Amygdala (tissue), 56 donors: Measurements from ENCODE around the gene CEP68.
"Not testable (repeated sequence)": the region's sequence is repeated elsewhere in the genome, so short reads cannot be mapped to it uniquely, and the experiment has no call there.

Experiments used
- DNase-seq, 56 donors: peaks; one replicate each; lab custom pipeline; 2025; lab: John Stamatoyannopoulos, UW

The CEP68 gene

DNA sequence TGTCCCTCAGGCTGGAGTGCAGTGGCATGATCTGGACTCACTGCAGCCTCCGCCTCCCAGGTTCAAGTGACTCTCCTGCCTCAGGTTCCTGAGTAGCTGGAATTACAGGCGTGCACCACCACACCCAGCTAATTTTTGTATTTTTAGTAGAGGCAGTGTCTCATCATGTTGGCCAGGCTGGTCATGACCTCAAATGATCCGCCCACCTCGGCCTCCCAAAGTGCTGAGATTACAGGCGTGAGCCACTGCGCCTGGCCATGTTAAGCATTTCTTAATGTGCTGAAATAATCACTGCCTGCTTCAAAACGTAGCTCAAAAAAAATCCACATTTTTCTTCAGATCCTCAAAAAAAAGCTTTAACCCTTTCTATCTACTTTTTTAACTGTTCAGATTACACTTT lies 69.2 kb downstream of the CEP68 start:
- not testable (repeated sequence) for DNase-seq

DNA sequence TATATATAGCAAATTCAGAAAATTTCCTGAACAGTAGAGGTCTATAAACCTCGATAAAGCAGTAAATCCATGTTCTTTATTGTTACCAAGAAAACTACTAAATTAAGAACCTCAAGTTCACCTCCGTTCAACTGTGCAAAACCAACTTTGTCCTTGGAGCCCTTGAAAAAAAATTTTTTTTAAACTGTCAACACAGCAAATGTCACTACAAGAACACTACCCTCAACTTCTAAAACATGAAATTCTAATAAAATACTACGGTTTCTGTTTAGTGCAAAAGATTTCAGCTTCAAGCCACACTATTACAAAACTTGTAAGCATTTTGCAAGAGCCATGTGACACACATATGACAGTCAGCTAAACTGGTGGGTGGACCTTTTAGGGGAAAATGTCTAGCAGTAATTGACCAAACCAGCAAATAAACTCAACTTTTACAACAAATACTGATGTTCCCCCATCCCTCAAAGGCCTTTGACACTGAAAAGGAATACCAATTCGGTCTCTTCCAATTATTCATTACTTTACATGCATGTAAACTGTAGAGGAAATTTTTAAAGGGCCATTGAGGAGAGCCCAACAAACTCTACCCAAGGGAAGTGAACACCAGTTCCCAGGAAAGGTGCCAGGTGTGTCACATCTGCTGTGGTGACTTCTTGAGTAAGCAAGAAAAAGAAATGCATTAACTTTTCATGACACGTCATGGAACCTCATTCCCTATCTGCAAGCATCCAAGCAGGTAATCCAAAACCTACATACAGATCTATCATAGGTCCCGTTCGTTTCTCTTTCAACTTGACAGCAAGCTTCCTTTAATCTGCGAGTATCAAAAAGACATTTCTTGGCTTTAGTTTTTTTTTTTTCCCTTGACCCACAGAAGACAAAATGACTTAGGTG lies 72.3 kb downstream of the CEP68 start:
- DNase-seq = no peak

DNA sequence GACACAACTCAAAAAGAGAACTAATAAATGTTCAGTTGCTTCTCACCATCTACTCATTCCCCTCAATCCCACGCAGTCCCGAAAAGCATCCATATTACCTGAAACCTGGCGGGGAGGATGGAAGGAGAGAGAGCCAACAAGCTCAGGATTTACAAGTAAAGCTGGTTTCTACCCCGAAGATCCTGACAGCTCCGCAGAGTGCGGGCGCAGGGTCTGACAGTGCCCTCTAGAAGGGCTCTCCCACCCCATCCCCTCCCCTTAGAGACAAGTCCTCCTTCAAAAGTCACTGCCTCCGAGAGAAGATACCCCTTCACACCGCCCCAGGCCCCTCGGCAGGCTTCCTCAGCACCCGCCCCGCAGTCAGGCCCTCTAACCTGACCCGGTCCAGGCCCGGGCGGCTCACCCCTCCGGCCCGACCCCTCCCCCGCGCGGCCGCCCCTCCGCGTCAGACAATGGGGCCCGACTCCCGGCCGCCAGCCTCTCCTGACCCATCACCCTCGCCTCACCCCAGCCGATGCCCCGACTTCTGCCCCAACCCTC lies 73.1 kb downstream of the CEP68 start:
- DNase-seq = peak in 30 of 56 donors; percentile 13 to 75 (median 44)

DNA sequence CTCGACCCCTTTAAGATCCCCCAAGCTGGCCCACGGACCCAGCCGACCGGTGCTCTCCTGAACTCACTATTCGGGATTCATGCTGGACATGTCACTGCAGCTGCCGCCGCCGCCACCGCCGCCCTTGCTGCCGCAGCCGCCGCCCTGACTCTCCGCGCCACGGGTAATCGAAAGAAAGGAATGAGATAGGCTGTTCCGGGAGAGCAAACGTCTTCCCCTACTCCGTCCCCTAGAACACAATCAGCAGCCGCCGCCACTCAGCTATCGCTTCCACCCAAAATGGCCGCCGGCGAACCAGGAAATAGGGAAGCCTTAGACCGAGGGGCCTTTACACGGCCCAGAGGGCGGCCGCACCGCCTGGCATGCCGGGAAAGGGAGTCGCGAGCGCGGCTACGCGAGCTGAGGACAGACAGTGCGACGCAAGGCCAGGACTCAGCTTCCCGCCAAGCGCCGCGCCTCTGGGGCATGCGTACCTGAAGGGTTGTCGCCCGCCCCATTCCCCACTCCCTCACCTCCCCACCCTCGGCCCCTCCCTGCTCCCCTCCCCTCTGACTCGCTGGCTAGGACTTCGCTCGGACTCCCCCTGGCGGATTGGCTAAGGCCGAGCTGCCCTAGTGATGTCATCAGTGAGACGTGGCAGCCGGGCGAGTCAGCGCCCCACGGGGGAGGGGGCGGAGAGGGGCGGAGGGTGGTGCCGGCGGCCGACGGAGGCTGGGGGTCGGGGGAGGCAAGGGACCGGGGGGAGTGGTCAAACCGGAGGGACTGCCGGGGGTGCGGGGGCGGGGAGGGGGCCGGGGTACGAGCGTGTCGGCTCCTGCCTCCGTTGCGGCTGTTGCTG lies 73.8 kb downstream of the CEP68 start, which contains the start of gene RAB1A:
RAB1A (minus strand) TSS at position 281 of the 838 bp plus-strand sequence; CDS start at position 90, 191 bp downstream.
- peak; percentile 66 to 100 (median 99) for DNase-seq

DNA sequence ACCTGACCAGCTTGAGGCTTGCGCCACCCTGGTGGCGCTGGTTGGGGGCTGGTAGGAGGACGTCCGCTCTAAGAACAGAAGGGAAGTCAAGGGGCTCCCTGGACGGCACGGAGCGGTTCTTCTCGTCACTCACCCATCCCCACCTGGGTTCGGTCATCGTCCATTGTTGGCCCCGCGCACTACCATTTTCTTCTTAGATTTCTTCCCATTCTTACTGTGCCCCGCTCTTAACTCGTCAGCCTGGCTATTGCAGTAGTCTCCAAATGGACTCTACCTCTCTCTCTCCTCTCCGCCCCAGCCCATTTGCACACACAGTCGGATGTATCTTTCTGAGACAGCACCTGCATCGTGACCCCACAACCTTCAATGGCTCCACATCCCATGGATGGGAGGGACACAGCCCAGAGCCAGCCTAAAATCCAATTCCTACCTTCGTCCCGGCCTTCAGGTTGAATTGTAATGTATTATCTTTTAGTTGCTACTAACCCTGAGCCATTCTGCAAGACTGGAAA lies 74.5 kb downstream of the CEP68 start:
- DNase-seq = peak in 3 of 56 donors; percentile 48 to 62 (median 60)

DNA sequence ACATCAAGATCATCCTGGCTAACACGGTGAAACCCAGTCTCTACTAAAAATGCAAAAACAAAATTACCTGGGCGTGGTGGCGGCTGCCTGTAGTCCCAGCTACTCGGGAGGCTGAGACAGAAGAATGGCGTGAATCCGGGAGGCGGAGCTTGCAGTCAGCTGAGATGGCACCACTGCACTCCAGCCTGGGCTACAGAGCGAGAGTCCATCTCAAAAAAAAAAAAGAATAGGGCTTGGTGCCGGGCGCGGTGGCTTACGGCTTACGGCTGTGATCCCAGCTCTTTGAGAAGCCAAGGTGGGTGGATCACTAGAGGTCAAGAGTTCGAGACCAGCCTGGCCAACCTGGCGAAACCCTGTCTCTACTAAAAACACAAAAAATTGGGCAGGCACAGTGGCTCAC lies 76.7 kb downstream of the CEP68 start:
- DNase-seq = not testable (repeated sequence)

DNA sequence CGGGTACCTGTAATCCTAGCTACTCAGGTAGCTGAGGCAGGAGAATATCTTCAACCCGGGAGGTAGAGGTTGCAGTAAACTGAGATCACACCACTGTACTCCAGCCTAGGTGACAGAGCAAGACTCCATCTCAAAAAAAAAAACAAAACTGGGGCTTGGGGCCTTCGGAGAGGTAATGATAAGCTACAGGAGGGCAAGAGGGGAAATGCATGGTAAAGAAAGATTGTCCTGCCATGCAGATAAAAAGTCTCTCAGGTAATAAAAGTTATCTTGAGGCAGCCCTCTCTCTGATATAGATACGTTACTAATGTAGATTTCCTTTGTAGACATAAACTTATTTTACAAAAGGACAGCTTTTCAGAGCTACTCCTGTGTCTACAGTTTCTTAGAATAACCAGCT lies 77.4 kb downstream of the CEP68 start:
- no peak for DNase-seq

DNA sequence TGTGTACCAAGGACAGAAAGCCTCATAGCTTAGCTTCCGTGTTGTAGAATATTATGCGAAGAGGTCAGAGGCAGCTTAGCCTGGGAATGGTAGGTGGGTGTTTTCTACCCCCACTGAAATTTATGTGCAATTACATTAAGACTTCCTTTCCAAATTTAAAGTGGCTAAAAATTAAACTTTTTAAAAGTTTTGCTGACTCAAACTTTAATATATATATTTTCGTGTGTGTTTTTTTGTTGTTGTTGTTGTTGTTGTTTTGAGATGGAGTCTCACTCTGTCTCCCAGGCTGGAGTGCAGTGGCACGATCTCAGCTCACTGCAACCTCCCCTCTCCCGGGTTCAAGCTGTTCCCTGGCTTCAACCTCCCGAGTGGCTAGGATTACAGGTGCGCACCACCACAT lies 77.9 kb downstream of the CEP68 start:
- no peak for DNase-seq

DNA sequence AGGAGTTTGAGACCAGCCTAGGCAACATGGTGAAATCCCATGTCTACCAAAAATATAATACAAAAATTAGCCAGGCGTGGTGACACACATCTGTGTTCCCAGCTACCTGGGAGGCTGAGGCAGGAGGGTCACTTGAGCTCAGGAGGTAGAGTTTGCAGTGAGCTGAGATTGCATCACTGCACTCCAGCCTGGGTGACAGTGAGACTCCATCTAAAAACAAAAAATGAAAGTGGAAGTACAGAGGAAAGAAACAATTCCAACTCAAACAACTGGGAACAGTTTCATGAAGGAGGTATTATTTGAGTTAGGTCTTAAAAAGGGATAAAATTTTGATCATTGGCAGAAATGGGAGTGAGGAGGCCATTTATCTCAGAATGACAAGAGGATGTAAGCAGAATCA lies 80.0 kb downstream of the CEP68 start:
- no peak for DNase-seq
